GM03348 (cell line): ENCODE results near the gene GPR25.

Experiments used
- DNase-seq: peaks from one replicate; pipeline ENCODE4 v3.0.0; 2012; ENCODE audit warnings: low spot score

The GPR25 gene

GRCh38 chr1:200873116-200873670 is 412 bp downstream of the GPR25 start:
- DNase-seq: no peak

- DNase-seq: peak; percentile 38
These were observed 1.1 kb downstream of the GPR25 start for GRCh38 chr1:200873671-200874397.

- DNase-seq: no peak
These were observed 1.9 kb downstream of the GPR25 start for GRCh38 chr1:200874694-200875093.

GRCh38 chr1:200875416-200875815 is 2.6 kb downstream of the GPR25 start:
- no peak for DNase-seq

- no peak for DNase-seq
These were observed 4.2 kb downstream of the GPR25 start for GRCh38 chr1:200877010-200877409.

GRCh38 chr1:200877839-200878551 is 5.2 kb downstream of the GPR25 start:
- DNase-seq: no peak

- no peak for DNase-seq
These were observed 7.4 kb downstream of the GPR25 start for GRCh38 chr1:200880212-200880611.

GRCh38 chr1:200883118-200883517 is 10.3 kb downstream of the GPR25 start:
- no peak for DNase-seq

GRCh38 chr1:200885623-200886402 is 13.0 kb downstream of the GPR25 start:
- DNase-seq: no peak

- DNase-seq: no peak
These were observed 13.8 kb downstream of the GPR25 start for GRCh38 chr1:200886594-200886993.

GRCh38 chr1:200887036-200887435 is 14.3 kb downstream of the GPR25 start:
- no peak for DNase-seq

- no peak for DNase-seq
These were observed 15.1 kb downstream of the GPR25 start for GRCh38 chr1:200887772-200888348.

- no peak for DNase-seq
These were observed 15.6 kb downstream of the GPR25 start for GRCh38 chr1:200888349-200888838.

- DNase-seq: no peak
These were observed 16.8 kb downstream of the GPR25 start for GRCh38 chr1:200889571-200889970.

- no peak for DNase-seq
These were observed 17.2 kb downstream of the GPR25 start for GRCh38 chr1:200890027-200890426.

- peak; percentile 79 for DNase-seq
These were observed 18.3 kb downstream of the GPR25 start for GRCh38 chr1:200890818-200891773.

- DNase-seq: no peak
These were observed 19.0 kb downstream of the GPR25 start for GRCh38 chr1:200891774-200892157.

GRCh38 chr1:200892546-200892945 is 19.8 kb downstream of the GPR25 start:
- no peak for DNase-seq

GRCh38 chr1:200892958-200893357 is 20.2 kb downstream of the GPR25 start:
- DNase-seq: no peak

GRCh38 chr1:200893411-200893901 is 20.7 kb downstream of the GPR25 start:
- no peak for DNase-seq
